ENCODE measurements around the gene ZNF573. TPM values are rescaled to one million over a fixed set of nuclear protein-coding genes. Genes with fewer than 3 reads are reported as not detected.
"Not testable (repeated sequence)": the region's sequence is repeated elsewhere in the genome, so short reads cannot be mapped to it uniquely, and the experiment has no call there.

Gene ZNF573
- 10 to 100 TPM in 1 of 4 donors, 1 to 10 TPM in 3; 5.7 to 16.3 (median 8.4) TPM for total RNA-seq

- Histone ChIP-seq H3K36me3 (peaks cover 0 to 1% of the 10 kb centered on the region in 2 donors), H3K27me3 (no peaks in the 10 kb centered on the region), H3K27ac (peak within 1 kb of the TSS; percentile 80 to 87 (median 86)), H3K9me3 (peaks cover 0 to 20% (median 0%) of the 10 kb centered on the region in 3 donors), H3K4me3 (peak within 1 kb of the TSS; percentile 60 to 75), H3K4me1 (peaks cover 0 to 18% (median 0%) of the 10 kb centered on the region in 3 donors)
- TF ChIP-seq POLR2AphosphoS5 (IDR thresholded peaks at IDR 0.05) (peak; percentile 38), POLR2A (IDR thresholded peaks at IDR 0.05) (peak in 1 of 2 donors; percentile 24), EP300 (IDR thresholded peaks at IDR 0.05) (no peak)
- TF ChIP-seq, protein P1, sequence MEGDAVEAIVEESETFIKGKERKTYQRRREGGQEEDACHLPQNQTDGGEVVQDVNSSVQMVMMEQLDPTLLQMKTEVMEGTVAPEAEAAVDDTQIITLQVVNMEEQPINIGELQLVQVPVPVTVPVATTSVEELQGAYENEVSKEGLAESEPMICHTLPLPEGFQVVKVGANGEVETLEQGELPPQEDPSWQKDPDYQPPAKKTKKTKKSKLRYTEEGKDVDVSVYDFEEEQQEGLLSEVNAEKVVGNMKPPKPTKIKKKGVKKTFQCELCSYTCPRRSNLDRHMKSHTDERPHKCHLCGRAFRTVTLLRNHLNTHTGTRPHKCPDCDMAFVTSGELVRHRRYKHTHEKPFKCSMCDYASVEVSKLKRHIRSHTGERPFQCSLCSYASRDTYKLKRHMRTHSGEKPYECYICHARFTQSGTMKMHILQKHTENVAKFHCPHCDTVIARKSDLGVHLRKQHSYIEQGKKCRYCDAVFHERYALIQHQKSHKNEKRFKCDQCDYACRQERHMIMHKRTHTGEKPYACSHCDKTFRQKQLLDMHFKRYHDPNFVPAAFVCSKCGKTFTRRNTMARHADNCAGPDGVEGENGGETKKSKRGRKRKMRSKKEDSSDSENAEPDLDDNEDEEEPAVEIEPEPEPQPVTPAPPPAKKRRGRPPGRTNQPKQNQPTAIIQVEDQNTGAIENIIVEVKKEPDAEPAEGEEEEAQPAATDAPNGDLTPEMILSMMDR (IDR thresholded peaks at IDR 0.05), result peak in 3 of 4 experiments; percentile 16 to 47 (median 34)
- 1% methylated on average over 26 to 28 of the region's 47 CpGs for WGBS, 2 donors (ENCODE audit: low coverage in 1 of 2)
- peak; percentile 97 for ATAC-seq
These were observed at the start of gene ZNF573 for GRCh38 chr19:37779127-37780005. TSS of gene ZNF573 (minus strand) at chr19:37779586. CDS start at chr19:37773729, 5,857 bp downstream.

DNA sequence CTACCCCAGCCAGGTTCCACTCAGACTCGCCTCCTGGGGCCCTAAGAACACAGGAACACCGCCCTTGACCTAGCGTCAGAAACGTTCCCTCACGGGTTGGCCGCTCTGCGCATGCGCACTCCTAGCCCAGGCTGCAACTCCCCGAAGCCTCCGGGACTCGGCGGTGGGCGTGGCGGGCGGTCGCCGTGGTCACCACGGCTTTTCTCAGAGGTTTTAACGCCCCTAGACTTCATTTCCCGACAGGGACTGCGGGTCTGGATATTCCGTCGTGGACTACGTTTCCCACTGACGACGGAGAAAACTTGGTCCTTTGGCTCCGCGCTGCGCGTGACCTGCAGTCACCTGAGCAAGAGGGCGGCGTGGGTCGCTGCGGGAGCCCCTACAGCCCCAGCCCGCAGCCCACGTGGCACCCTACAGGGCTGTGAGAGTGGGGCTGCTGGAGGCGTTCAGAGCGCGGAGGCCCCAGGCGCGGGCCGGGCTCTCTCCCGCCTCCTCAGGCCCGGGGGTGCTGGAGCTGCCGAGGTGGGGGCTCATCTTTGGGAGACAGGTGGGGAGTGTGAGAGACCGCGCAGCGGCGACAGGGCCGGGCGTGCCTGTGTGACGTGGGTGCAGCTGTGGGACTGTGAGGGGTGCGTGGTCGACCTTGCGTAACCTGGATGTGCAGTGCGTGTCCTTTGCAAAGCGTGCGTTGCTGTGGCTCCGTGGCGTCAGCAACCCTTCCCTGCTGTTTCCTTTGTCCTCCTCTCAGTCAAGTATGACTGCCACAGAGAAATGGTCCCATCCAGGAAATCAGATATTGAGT is 38.0 kb upstream of the ZNF573 start:
- H3K27ac ChIP-seq, result peak overlapping the region in 3 of 4 donors; percentile 63 to 80 (median 75)
- peaks cover 0 to 46% (median 0%) of the 10 kb centered on the region in 3 donors for H3K9me3 ChIP-seq
- peaks cover 0 to 31% of the 10 kb centered on the region in 2 donors for H3K36me3 ChIP-seq
- peak overlapping the region; percentile 64 to 82 for H3K4me3 ChIP-seq
- WGBS, 2 donors (ENCODE audit: low coverage in 1 of 2), result 0% methylated on average over 4 of the region's 60 CpGs; no CpG with 5 or more reads in 1 of the 2 donors
- ATAC-seq, result peak; percentile 85
- peaks cover 0 to 17% (median 0%) of the 10 kb centered on the region in 3 donors for H3K4me1 ChIP-seq
- no peaks in the 10 kb centered on the region for H3K27me3 ChIP-seq
- TF ChIP-seq, protein P1 (IDR thresholded peaks at IDR 0.05), result no peak
- TF ChIP-seq POLR2A (IDR thresholded peaks at IDR 0.05) (no peak), POLR2AphosphoS5 (IDR thresholded peaks at IDR 0.05) (no peak), EP300 (IDR thresholded peaks at IDR 0.05) (no peak)

DNA sequence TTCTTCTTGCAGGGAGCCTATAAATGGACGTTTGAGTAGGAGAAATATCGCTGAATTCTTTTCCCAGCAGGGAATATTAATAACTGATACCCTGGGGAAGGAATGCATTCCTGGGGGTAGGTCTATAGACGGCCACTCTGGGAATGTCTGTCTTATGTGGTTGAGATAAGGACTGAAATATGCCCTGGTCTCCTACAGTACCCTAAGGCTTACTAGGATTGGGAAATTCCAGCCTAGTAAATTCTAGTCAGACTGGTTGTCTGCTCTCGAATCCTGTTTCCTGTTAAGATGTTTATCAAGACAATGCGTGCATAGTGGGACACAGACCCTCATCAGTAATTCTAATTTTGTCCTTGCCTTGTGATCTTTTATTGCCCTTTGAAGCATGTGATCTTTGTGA is 36.2 kb upstream of the ZNF573 start:
- Histone ChIP-seq H3K9me3 (peaks cover 0 to 46% (median 0%) of the 10 kb centered on the region in 3 donors), H3K36me3 (peaks cover 0 to 20% of the 10 kb centered on the region in 2 donors), H3K4me1 (peaks cover 0 to 17% (median 0%) of the 10 kb centered on the region in 3 donors)
- not testable (repeated sequence) for H3K27me3 ChIP-seq, H3K27ac ChIP-seq, H3K4me3 ChIP-seq, ATAC-seq
- 85 to 90% methylated on average over 3 to 5 of the region's 5 CpGs for WGBS, 2 donors (ENCODE audit: low coverage in 1 of 2)

DNA sequence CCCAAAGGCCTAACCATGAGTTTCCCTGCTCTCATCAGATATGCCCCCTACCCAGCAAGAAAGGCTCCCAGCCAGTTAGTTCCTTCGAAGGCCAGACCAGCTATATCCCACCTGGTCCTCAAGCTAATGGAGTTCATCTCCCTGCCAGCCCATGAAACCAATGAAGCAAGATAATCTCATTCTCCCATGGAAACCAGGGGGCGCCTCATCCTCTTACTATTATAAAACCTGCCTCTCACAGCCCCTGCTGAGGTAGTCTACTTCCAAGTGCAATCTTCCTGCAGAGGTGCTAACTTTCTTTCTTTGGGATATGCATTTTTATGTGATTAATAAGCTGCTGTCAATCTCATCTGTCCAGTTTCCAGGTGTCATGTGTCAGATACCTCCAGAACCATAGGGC is 34.0 kb upstream of the ZNF573 start:
- Histone ChIP-seq H3K9me3 (peaks cover 0 to 61% (median 0%) of the 10 kb centered on the region in 3 donors), H3K36me3 (peaks cover 0 to 20% of the 10 kb centered on the region in 2 donors)
- TF ChIP-seq, protein P1 (IDR thresholded peaks at IDR 0.05), result no peak
- TF ChIP-seq POLR2AphosphoS5 (IDR thresholded peaks at IDR 0.05) (no peak), EP300 (IDR thresholded peaks at IDR 0.05) (no peak), POLR2A (IDR thresholded peaks at IDR 0.05) (no peak)

DNA sequence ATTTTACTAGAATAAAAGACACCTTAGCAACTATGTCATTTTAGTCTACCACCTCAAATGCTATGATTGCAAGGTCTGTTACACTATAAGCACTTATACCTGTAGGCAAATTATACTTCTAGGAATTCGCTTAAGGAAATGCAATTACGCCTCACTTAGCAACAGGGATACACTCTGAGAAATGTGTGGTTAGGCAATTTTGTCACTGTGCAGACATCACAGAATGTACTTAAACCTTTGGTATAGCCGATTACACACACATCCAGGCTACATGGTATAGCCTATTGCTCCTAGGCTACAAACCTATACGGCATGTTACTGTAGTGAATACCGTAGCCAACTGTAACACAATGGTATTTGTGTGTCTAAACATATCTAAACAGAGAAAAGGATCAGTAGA is 30.0 kb upstream of the ZNF573 start:
- H3K27ac ChIP-seq, result no peak overlapping the region
- H3K4me3 ChIP-seq, result no peak overlapping the region
- 93 to 100% methylated on average over 3 to 5 of the region's 5 CpGs for WGBS, 2 donors (ENCODE audit: low coverage in 1 of 2)
- H3K27me3 ChIP-seq, result no peaks in the 10 kb centered on the region
- peaks cover 0 to 33% of the 10 kb centered on the region in 2 donors for H3K36me3 ChIP-seq
- no peak for ATAC-seq
- TF ChIP-seq POLR2AphosphoS5 (IDR thresholded peaks at IDR 0.05), result no peak
- TF ChIP-seq POLR2A (IDR thresholded peaks at IDR 0.05), result no peak
- TF ChIP-seq, protein P1 (IDR thresholded peaks at IDR 0.05), result no peak
- TF ChIP-seq EP300 (IDR thresholded peaks at IDR 0.05), result no peak
- peaks cover 0 to 87% (median 0%) of the 10 kb centered on the region in 3 donors for H3K9me3 ChIP-seq
- H3K4me1 ChIP-seq, result no peaks in the 10 kb centered on the region

More for the DNA sequence above, 34.0 kb upstream of the ZNF573 start:
- no peak overlapping the region for H3K4me3 ChIP-seq
- no peaks in the 10 kb centered on the region for H3K27me3 ChIP-seq
- peaks cover 0 to 17% (median 0%) of the 10 kb centered on the region in 3 donors for H3K4me1 ChIP-seq
- H3K27ac ChIP-seq, result no peak overlapping the region
- WGBS, 2 donors (ENCODE audit: low coverage in 1 of 2), result 76 to 84% methylated on average over 2 of the region's 2 CpGs
- ATAC-seq, result no peak
